Activated T-cell treated with anti-CD3 and anti-CD28 coated beads, Interleukin-2, amount 50 U/mL, for 48 hours (primary cell): ENCODE results near the gene PRR35.
"Not testable (repeated sequence)": the region's sequence is repeated elsewhere in the genome, so short reads cannot be mapped to it uniquely, and the experiment has no call there.

Experiments used
- DNase-seq, 2 experiments: peaks; one replicate each; pipeline ENCODE4 v3.0.0-alpha.2; 2020

PRR35 gene

GRCh38 chr16:597655-598054, 37.5 kb downstream of the PRR35 start:
- not testable (repeated sequence) for DNase-seq

GRCh38 chr16:598823-599739, 38.9 kb downstream of the PRR35 start:
- no peak for DNase-seq

- no peak for DNase-seq
These were observed 40.6 kb downstream of the PRR35 start for GRCh38 chr16:600781-601180.

- DNase-seq: no peak
These were observed 43.7 kb downstream of the PRR35 start for GRCh38 chr16:603933-604332.

- no peak for DNase-seq
These were observed 46.6 kb downstream of the PRR35 start for GRCh38 chr16:606656-607307.

GRCh38 chr16:608019-608418, 47.8 kb downstream of the PRR35 start:
- peak; percentile 68 to 75 for DNase-seq

- DNase-seq: no peak
These were observed 49.1 kb downstream of the PRR35 start for GRCh38 chr16:609316-609715.

GRCh38 chr16:609984-610383, 49.8 kb downstream of the PRR35 start:
- DNase-seq: no peak

- DNase-seq: peak; percentile 72 to 80
These were observed 50.6 kb downstream of the PRR35 start for GRCh38 chr16:610513-611381.

- no peak for DNase-seq
These were observed 54.9 kb downstream of the PRR35 start for GRCh38 chr16:615122-615521.
